H1 (cell line): ENCODE results near the gene PPY. TPM values are rescaled to one million over a fixed set of nuclear protein-coding genes. Genes with fewer than 3 reads are reported as not detected.

Source experiments
- ATF2 ChIP-seq: IDR thresholded peaks from 2 replicates; pipeline ENCODE4 v1.6.1; 2012; ENCODE audit warnings: low read length, inconsistent platforms
- BCL11A ChIP-seq, 2 experiments: IDR thresholded peaks; one replicate each; pipeline ENCODE4 v1.6.1; 2011; ENCODE audit warnings: low read depth in 2 of 2, low read length in 2 of 2, mild to moderate bottlenecking in 2 of 2
- BRCA1 ChIP-seq: IDR thresholded peaks from 2 replicates; pipeline ENCODE4 v1.6.1; 2012; ENCODE audit warnings: low read depth, low read length, improper control_type of control experiment
- CHD2 ChIP-seq: IDR thresholded peaks from 2 replicates; pipeline ENCODE4 v1.6.1; 2012; ENCODE audit warnings: low read length, improper control_type of control experiment
- CTBP2 ChIP-seq: IDR thresholded peaks from 2 replicates; pipeline ENCODE4 v1.7.0; 2011; ENCODE audit warnings: borderline replicate concordance, mild to moderate bottlenecking, moderate library complexity, mixed read lengths, low read length; ENCODE audit not compliant: insufficient read depth, insufficient read length
- EP300 ChIP-seq, 2 experiments: IDR thresholded peaks; 1 replicate in 1 of 2; 2 replicates in 1 of 2; pipeline ENCODE4 v1.6.1; 2011 to 2012; ENCODE audit warnings: low read depth in 2 of 2, low read length in 2 of 2, mild to moderate bottlenecking in 2 of 2, borderline replicate concordance in 1 of 2, inconsistent platforms in 1 of 2, moderate library complexity in 1 of 2
- GABPA ChIP-seq: IDR thresholded peaks from 2 replicates; pipeline ENCODE4 v1.6.1; 2011; ENCODE audit warnings: mild to moderate bottlenecking, low read length, moderate library complexity, borderline replicate concordance; ENCODE audit not compliant: insufficient read depth
- HDAC2 ChIP-seq, 2 experiments: fragments of 300-600 bp in 1 of 2; sonication (generic) in 1 of 2; IDR thresholded peaks; 2 replicates each; pipeline ENCODE4 v1.6.1; 2011 to 2012; ENCODE audit warnings: low read depth in 2 of 2, low read length in 2 of 2, mild to moderate bottlenecking in 2 of 2, moderate library complexity in 2 of 2, borderline replicate concordance in 1 of 2, inconsistent platforms in 1 of 2
- JUND ChIP-seq: IDR thresholded peaks from 2 replicates; pipeline ENCODE4 v1.6.1; 2011; ENCODE audit warnings: mild to moderate bottlenecking, improper control_type of control experiment, low read length
- KDM4A ChIP-seq: IDR thresholded peaks from one replicate; pipeline ENCODE4 v1.7.1; 2012; ENCODE audit warnings: low read depth, mild to moderate bottlenecking, moderate library complexity, low read length, inconsistent platforms; ENCODE audit not compliant: severe bottlenecking
- MAX ChIP-seq: IDR thresholded peaks from 2 replicates; pipeline ENCODE4 v1.6.1; 2012; ENCODE audit warnings: inconsistent platforms
- PHF8 ChIP-seq: fragments of 200-600 bp; sonication (generic); conservative IDR thresholded peaks from 2 replicates; pipeline ENCODE4 v1.7.1; 2012; ENCODE audit warnings: low read depth, mild to moderate bottlenecking, inconsistent platforms, low read length, moderate library complexity
- RFX5 ChIP-seq: IDR thresholded peaks from 2 replicates; pipeline ENCODE4 v1.6.1; 2011; ENCODE audit warnings: low read depth, low read length, improper control_type of control experiment, borderline replicate concordance
- RNF2 ChIP-seq: fragments of 200-900, 300-1000 bp; sonication (generic); IDR thresholded peaks from 2 replicates; pipeline ENCODE4 v1.7.1; 2016; ENCODE audit warnings: borderline replicate concordance, low read depth, mild to moderate bottlenecking, antibody characterized with exemption, low read length; ENCODE audit not compliant: poor library complexity, severe bottlenecking; ENCODE audit errors: missing control alignments
- SIN3A ChIP-seq, 2 experiments: IDR thresholded peaks in 1 of 2; conservative IDR thresholded peaks in 1 of 2; 2 replicates each; pipeline ENCODE4 v1.6.1; 2011 to 2012; ENCODE audit warnings: low read length in 2 of 2, improper control_type of control experiment in 1 of 2, low read depth in 1 of 2, mild to moderate bottlenecking in 1 of 2
- SIRT6 ChIP-seq: IDR thresholded peaks from one replicate; pipeline ENCODE4 v1.7.1; 2012; ENCODE audit warnings: low read length, inconsistent platforms
- SP4 ChIP-seq: IDR thresholded peaks from 2 replicates; pipeline ENCODE4 v1.6.1; 2012; ENCODE audit warnings: low read length, inconsistent platforms
- TBP ChIP-seq: IDR thresholded peaks from 2 replicates; pipeline ENCODE4 v1.6.1; 2011; ENCODE audit warnings: low read depth, low read length, improper control_type of control experiment
- TEAD4 ChIP-seq: IDR thresholded peaks from 2 replicates; pipeline ENCODE4 v1.6.1; 2012; ENCODE audit warnings: low read depth, low read length, inconsistent platforms, mixed read lengths
- YY1 ChIP-seq: IDR thresholded peaks from 2 replicates; pipeline ENCODE4 v1.6.1; 2011; ENCODE audit warnings: low read depth, mild to moderate bottlenecking, low read length
- polyA plus RNA-seq, 7 experiments: library from polyadenylated mRNA; depleted of rRNA in 3 of 7; stranded (reverse) in 5 of 7; unstranded in 2 of 7; fragments of >200 nt in 5 of 7; fragments of 200-250 nt in 2 of 7; gene quantifications; 1 replicate in 5 of 7; 2 replicates in 1 of 7; 4 replicates in 1 of 7; pipeline versions ENCODE4 v1.2.1 to v1.2.3, GENCODE V29; 2011 to 2013; ENCODE audit warnings: missing spikeins in 2 of 7, mixed read lengths in 2 of 7
- total RNA-seq: library from RNA; stranded (reverse); fragmentation: NEBNext Ultra II Directional; extraction: Animal tissue kit (Norgen Biotek cat#: 25700); gene quantifications from 2 replicates; pipeline ENCODE4 v1.2.1, GENCODE V29; 2021

Gene PPY
- total and polyA plus RNA-seq, 2 of the 8 experiments (the other 6 are each of a cell fraction or from before 2014, with no cell fraction given) = 0.26 TPM; not detected in 1

- TF ChIP-seq SIRT6 = no peak
- TF ChIP-seq JUND = no peak
- 0 out of 2 replicates have a peak, but pooled peaks have one; percentile 16 for TF ChIP-seq TBP
- TF ChIP-seq TEAD4 = 0 out of 2 replicates have a peak, but pooled peaks have one; percentile 1
- 0 out of 2 replicates have a peak, but pooled peaks have one; percentile 30 for TF ChIP-seq RFX5
- no peak for TF ChIP-seq SP4
- TF ChIP-seq HDAC2 (IDR thresholded peaks at IDR 0.05; ENCODE audit: borderline replicate concordance in 1 of 2, low read depth in 2 of 2, low read length in 2 of 2) = peak in 1 of 2 experiments; percentile 80; a peak in 1 of 4 replicates
- TF ChIP-seq BCL11A (IDR thresholded peaks at IDR 0.05; ENCODE audit: low read depth in 2 of 2, low read length in 2 of 2) = no peak
- TF ChIP-seq GABPA = peak; percentile 57; the same call in 1 of the 2 replicates
- peak; percentile 74 for TF ChIP-seq MAX
- no peak for TF ChIP-seq EP300 (IDR thresholded peaks at IDR 0.05; ENCODE audit: borderline replicate concordance in 1 of 2, low read depth in 2 of 2, low read length in 2 of 2)
- peak; percentile 98 for TF ChIP-seq KDM4A
- TF ChIP-seq ATF2 = no peak
- peak; percentile 17; the same call in 1 of the 2 replicates for TF ChIP-seq PHF8
- TF ChIP-seq CTBP2 = no peak
- TF ChIP-seq BRCA1 = no peak
- TF ChIP-seq YY1 = no peak
- TF ChIP-seq CHD2 = 0 out of 2 replicates have a peak, but pooled peaks have one; percentile 11
- TF ChIP-seq SIN3A (conservative IDR thresholded peaks at IDR 0.05 in 1 of 2, IDR thresholded peaks at IDR 0.05 in 1 of 2; ENCODE audit: low read depth in 1 of 2, low read length in 2 of 2) = peak; percentile 16 to 82; a peak in 2 of 4 replicates
- no peak for TF ChIP-seq RNF2
Observed at GRCh38 chr17:43983515-43984411, 41.5 kb upstream of the PPY start (continued).
